Neuron (in vitro differentiated cells): Measurements from ENCODE around the gene ELFN1.

Experiments
- H2AFZ ChIP-seq: one replicate; pipeline ENCODE4 v1.6.1; 2013; ENCODE audit warnings: low read depth, mild to moderate bottlenecking, inconsistent platforms, low read length, moderate library complexity
- H3K27me3 ChIP-seq: one replicate; pipeline ENCODE4 v1.6.1; 2013; ENCODE audit warnings: low read length; ENCODE audit not compliant: insufficient read depth
- H3K36me3 ChIP-seq: one replicate; pipeline ENCODE4 v1.6.1; 2013; ENCODE audit warnings: low read length; ENCODE audit not compliant: insufficient read depth
- H3K4me1 ChIP-seq: one replicate; pipeline ENCODE4 v1.6.1; 2013; ENCODE audit warnings: low read length; ENCODE audit not compliant: insufficient read depth
- H3K4me3 ChIP-seq: 2 replicates; pipeline ENCODE4 v1.5.1; 2013; ENCODE audit warnings: mild to moderate bottlenecking, low read length, moderate library complexity
- H3K9me3 ChIP-seq: one replicate; pipeline ENCODE4 v1.6.1; 2013; ENCODE audit warnings: low read length

ELFN1 gene

GRCh38 chr7:1733206-1733907 is 63.3 kb downstream of the ELFN1 start:
- H3K36me3 ChIP-seq, result peaks cover 61% of the 10 kb centered on the region
- no peak overlapping the region for H2AFZ ChIP-seq
- H3K9me3 ChIP-seq, result peaks cover 10% of the 10 kb centered on the region
- no peak overlapping the region for H3K4me3 ChIP-seq
- no peaks in the 10 kb centered on the region for H3K27me3 ChIP-seq
- H3K4me1 ChIP-seq, result no peaks in the 10 kb centered on the region

- peaks cover 7% of the 10 kb centered on the region for H3K9me3 ChIP-seq
- H3K27me3 ChIP-seq, result no peaks in the 10 kb centered on the region
- H3K4me1 ChIP-seq, result no peaks in the 10 kb centered on the region
- H3K4me3 ChIP-seq, result no peak overlapping the region
- H3K36me3 ChIP-seq, result peaks cover 54% of the 10 kb centered on the region
- no peak overlapping the region for H2AFZ ChIP-seq
Observed at GRCh38 chr7:1733908-1734730, 64.0 kb downstream of the ELFN1 start.

- Histone ChIP-seq H3K9me3 (no peaks in the 10 kb centered on the region), H3K36me3 (peaks cover 47% of the 10 kb centered on the region), H3K4me1 (no peaks in the 10 kb centered on the region), H2AFZ (no peak overlapping the region), H3K27me3 (no peaks in the 10 kb centered on the region), H3K4me3 (no peak overlapping the region)
Observed at GRCh38 chr7:1735262-1735661, 65.2 kb downstream of the ELFN1 start.

- H3K27me3 ChIP-seq, result no peaks in the 10 kb centered on the region
Observed at GRCh38 chr7:1735806-1736483, 65.9 kb downstream of the ELFN1 start.

GRCh38 chr7:1736484-1736817 is 66.4 kb downstream of the ELFN1 start:
- no peak overlapping the region for H3K4me3 ChIP-seq
- no peak overlapping the region for H2AFZ ChIP-seq
- H3K4me1 ChIP-seq, result no peaks in the 10 kb centered on the region
- peaks cover 39% of the 10 kb centered on the region for H3K36me3 ChIP-seq
- no peaks in the 10 kb centered on the region for H3K27me3 ChIP-seq
- H3K9me3 ChIP-seq, result no peaks in the 10 kb centered on the region

More at GRCh38 chr7:1735806-1736483, 65.9 kb downstream of the ELFN1 start:
- Histone ChIP-seq H3K4me1 (no peaks in the 10 kb centered on the region), H3K9me3 (no peaks in the 10 kb centered on the region), H2AFZ (no peak overlapping the region), H3K36me3 (peaks cover 43% of the 10 kb centered on the region), H3K4me3 (no peak overlapping the region)

- H3K9me3 ChIP-seq, result no peaks in the 10 kb centered on the region
- no peak overlapping the region for H3K4me3 ChIP-seq
- peaks cover 39% of the 10 kb centered on the region for H3K36me3 ChIP-seq
- H2AFZ ChIP-seq, result no peak overlapping the region
- H3K27me3 ChIP-seq, result no peaks in the 10 kb centered on the region
- no peaks in the 10 kb centered on the region for H3K4me1 ChIP-seq
Observed at GRCh38 chr7:1736830-1737229, 66.8 kb downstream of the ELFN1 start.

- no peaks in the 10 kb centered on the region for H3K27me3 ChIP-seq
- no peaks in the 10 kb centered on the region for H3K9me3 ChIP-seq
- no peaks in the 10 kb centered on the region for H3K4me1 ChIP-seq
- peaks cover 39% of the 10 kb centered on the region for H3K36me3 ChIP-seq
- no peak overlapping the region for H3K4me3 ChIP-seq
- H2AFZ ChIP-seq, result no peak overlapping the region
Observed at GRCh38 chr7:1737523-1737922, 67.4 kb downstream of the ELFN1 start.

- Histone ChIP-seq H3K4me1 (no peaks in the 10 kb centered on the region), H3K36me3 (peaks cover 37% of the 10 kb centered on the region), H3K27me3 (no peaks in the 10 kb centered on the region), H3K4me3 (no peak overlapping the region), H3K9me3 (no peaks in the 10 kb centered on the region), H2AFZ (no peak overlapping the region)
Observed at GRCh38 chr7:1737956-1738355, 67.9 kb downstream of the ELFN1 start.

GRCh38 chr7:1738511-1738910 is 68.4 kb downstream of the ELFN1 start:
- H3K4me1 ChIP-seq, result no peaks in the 10 kb centered on the region
- H3K9me3 ChIP-seq, result no peaks in the 10 kb centered on the region
- no peak overlapping the region for H3K4me3 ChIP-seq
- no peaks in the 10 kb centered on the region for H3K27me3 ChIP-seq
- peaks cover 37% of the 10 kb centered on the region for H3K36me3 ChIP-seq
- H2AFZ ChIP-seq, result no peak overlapping the region

GRCh38 chr7:1738956-1739355 is 68.9 kb downstream of the ELFN1 start:
- Histone ChIP-seq H3K9me3 (no peaks in the 10 kb centered on the region), H3K27me3 (no peaks in the 10 kb centered on the region), H3K4me1 (no peaks in the 10 kb centered on the region), H3K36me3 (peaks cover 37% of the 10 kb centered on the region), H3K4me3 (no peak overlapping the region), H2AFZ (no peak overlapping the region)

- no peak overlapping the region for H2AFZ ChIP-seq
- H3K4me1 ChIP-seq, result no peaks in the 10 kb centered on the region
- no peak overlapping the region for H3K4me3 ChIP-seq
- H3K36me3 ChIP-seq, result peaks cover 37% of the 10 kb centered on the region
- H3K9me3 ChIP-seq, result no peaks in the 10 kb centered on the region
- H3K27me3 ChIP-seq, result no peaks in the 10 kb centered on the region
Observed at GRCh38 chr7:1739593-1739992, 69.5 kb downstream of the ELFN1 start.

- Histone ChIP-seq H3K36me3 (peaks cover 38% of the 10 kb centered on the region), H3K9me3 (no peaks in the 10 kb centered on the region), H3K27me3 (no peaks in the 10 kb centered on the region), H3K4me1 (no peaks in the 10 kb centered on the region), H3K4me3 (no peak overlapping the region), H2AFZ (no peak overlapping the region)
Observed at GRCh38 chr7:1740214-1740613, 70.1 kb downstream of the ELFN1 start.

- Histone ChIP-seq H3K27me3 (no peaks in the 10 kb centered on the region), H3K4me3 (no peak overlapping the region), H3K36me3 (peaks cover 45% of the 10 kb centered on the region), H3K9me3 (no peaks in the 10 kb centered on the region), H3K4me1 (no peaks in the 10 kb centered on the region), H2AFZ (no peak overlapping the region)
Observed at GRCh38 chr7:1741246-1741645, 71.2 kb downstream of the ELFN1 start.
